GM18498 (cell line): ENCODE results near the gene LNX2.

Experiments used
- ATAC-seq: cut with Tn5 transposase; IDR thresholded peaks from one replicate; pipeline ENCODE4 v1.9.1; 2021; ENCODE audit warnings: mild to moderate bottlenecking, moderate library complexity; ENCODE audit not compliant: unreplicated experiment

Gene LNX2

GRCh38 chr13:27570906-27571305 is 49.4 kb downstream of the LNX2 start:
- no peak for ATAC-seq

DNA sequence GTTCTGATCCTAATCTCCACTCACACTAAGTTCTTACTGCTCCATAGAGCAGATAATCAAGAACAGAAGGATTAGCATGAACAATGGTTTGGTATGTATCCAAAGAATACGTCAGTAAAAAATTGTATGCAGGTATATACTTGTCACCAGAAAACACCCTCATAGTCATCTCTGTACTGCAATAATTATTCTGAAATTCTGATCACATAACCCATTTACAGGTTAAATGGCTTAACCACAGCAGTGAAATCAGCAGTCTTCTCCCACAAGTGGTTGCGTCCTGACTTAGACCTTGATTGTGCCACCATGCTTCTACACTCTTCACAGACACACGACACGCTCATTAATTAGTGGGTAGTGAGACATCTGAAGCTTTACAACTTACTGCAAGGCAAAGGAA is 50.9 kb downstream of the LNX2 start:
- no peak for ATAC-seq

DNA sequence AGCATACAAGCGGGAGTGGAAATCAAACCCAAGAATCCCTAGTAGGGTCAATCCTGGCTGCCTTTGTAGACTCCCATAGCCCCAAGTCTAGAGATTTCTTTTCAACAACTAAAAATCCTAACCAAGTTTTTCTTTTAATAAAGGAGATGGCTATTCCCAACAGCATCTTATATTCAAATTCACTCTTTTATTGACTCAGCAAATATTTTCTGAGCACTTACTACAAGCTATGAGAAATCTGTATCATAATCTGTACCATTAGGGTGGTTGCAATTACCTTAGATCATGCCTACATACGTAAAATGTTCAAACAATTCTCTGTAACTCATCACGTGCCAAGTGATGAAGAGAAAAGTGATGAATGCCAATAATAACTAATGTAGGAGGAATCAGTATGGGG is 54.5 kb downstream of the LNX2 start:
- ATAC-seq, result no peak

GRCh38 chr13:27562457-27562856 is 57.9 kb downstream of the LNX2 start:
- no peak for ATAC-seq

DNA sequence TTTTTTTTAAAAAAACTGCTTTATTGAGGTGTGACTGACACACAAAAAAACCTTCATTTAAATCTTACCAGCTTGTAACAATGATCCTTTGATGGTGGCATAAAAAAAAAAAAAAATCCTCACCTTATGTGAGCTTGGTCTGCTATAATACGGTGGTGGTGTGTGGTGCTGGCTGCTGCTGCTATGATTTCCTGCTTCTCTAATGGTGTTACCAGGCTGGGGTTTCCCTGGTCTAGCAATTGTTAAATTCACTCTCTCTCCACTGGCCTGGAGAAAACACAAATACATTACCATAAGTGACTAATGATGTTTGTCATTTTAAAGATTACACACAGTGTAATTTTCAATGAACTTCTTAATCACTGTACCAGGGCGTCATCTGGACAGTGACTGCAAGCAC is 60.6 kb downstream of the LNX2 start:
- no peak for ATAC-seq

DNA sequence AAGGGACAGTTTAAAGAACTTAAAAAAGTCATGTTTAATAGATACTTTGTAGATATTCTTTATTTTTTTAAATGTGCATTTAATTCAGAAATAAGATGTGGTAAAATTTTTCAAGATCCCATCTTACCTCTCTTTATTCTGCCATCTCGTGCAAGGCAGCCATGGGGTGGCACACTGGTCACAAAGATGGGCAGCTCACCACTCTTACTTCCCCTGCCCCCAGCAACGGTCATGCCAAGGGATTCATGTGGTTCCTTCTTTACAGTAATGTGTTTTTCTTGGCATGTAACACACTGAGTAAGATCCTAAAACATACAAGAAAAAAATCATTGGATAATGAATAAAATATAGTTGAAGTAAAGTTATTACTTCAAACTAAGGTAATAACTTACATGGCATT is 64.2 kb downstream of the LNX2 start:
- ATAC-seq, result no peak

DNA sequence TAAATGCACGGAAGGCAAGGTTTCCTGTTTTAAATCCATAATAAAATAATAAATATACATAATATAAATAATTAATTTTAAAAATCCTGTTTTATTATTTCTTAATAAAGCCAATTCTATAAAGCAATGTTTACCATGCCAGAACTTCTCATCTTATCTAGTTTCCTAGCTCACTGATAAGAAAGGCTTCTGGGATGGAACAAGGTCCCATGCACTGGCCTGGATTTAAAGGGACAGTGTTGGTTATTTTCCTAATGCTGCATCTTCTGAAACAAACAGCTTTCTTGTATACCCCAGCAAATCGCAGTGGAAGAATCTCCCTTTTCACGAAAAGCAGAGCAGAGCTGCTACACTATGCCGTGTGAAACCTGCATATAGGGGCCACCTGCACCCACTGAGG is 68.8 kb downstream of the LNX2 start:
- ATAC-seq, result no peak

DNA sequence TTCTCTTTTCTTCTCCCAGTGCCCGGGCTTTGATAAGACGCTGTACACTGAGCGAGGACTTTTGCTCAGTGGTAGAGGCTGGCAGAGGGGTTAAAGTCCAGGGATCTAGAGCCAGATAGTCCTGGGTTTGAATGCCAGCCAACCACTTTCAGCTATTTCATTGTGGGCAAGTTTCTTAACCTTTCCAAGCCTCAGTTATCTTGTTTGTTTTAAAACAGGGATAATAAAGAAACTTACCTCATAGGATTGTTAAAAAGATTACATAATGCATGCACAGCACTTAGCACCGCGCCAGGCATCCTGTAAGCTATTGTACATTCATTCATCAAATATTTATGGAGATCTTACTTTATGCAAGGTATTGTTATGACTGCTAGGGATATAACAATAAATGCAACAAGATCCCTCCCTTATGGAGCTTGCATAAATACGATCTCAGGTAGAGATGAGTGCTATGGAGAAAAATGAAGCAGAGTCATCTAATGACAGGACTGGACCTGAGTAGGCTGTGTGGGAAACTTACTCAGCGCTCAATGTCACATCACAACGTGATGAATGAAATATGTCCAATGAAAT is 70.8 kb downstream of the LNX2 start:
- no peak for ATAC-seq

DNA sequence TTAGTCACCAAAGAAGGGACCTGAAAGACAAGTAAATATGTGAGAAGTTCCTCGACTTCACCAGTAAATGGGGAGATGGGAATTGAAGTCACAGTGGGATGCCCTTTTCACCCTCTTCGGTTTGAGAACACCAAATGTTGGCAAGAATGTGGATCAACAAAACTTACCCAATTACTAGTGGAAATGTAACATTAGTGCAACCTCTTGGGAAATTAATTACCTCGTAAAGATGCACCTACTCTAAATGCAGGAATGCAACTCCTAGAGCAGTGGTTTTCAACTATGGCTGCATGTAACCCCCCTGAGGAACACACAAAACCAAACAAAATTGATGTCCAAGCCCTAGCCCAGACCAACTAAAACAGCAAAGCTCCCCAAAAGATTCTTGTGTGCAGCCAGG is 78.1 kb downstream of the LNX2 start:
- no peak for ATAC-seq

- no peak for ATAC-seq
These were observed 78.9 kb downstream of the LNX2 start for GRCh38 chr13:27541386-27541785.

- ATAC-seq, result no peak
These were observed 83.8 kb downstream of the LNX2 start for GRCh38 chr13:27536361-27537101.

GRCh38 chr13:27535546-27535945 is 84.8 kb downstream of the LNX2 start:
- ATAC-seq, result no peak

DNA sequence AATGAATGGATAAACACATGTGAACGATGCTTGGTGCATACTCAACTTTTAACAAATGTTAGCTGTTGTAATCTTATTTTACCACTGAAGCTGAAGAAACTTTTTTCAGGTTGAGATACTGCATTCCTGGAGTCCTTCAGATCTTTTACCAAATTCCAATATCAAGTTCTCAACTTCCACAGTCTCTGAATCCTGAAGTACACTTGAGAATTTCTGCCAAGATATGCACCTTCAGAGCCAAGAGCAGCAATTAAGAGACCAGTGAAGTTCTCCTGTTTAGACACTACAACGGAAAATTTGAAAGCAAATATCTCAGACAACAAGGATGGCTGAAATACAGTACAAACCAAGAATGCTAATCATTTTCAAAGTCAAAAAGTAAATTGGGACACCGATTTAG is 85.3 kb downstream of the LNX2 start:
- ATAC-seq, result no peak

GRCh38 chr13:27534108-27534980 is 86.0 kb downstream of the LNX2 start:
- ATAC-seq, result no peak

DNA sequence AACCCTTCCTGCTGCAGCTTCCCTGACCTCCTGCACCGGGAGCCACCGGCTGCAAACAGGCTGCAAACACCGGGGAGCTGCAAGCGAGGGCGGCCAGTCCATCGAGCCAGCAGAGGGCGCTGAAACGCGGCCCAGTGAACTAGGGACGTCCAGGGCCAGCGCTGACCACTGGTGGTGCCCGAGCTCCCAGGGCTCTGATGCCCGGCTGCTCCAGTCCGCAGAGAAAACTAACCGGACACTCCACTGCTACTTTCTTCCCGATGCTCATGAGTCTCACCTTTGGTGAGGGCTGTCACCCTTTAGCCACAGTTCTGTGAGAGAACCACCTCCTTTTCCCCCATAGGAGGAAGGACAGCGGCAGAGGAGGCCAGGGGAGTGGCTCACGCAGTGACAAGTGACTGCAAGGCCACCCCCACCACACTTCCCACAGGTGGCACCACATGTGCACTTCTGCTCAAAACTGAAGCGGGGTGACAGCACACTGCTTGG is 87.1 kb downstream of the LNX2 start:
- ATAC-seq, result no peak

GRCh38 chr13:27528908-27529307 is 91.4 kb downstream of the LNX2 start:
- ATAC-seq, result no peak

- no peak for ATAC-seq
These were observed 93.8 kb downstream of the LNX2 start for GRCh38 chr13:27526516-27526915.

GRCh38 chr13:27524981-27525975 is 95.1 kb downstream of the LNX2 start:
- ATAC-seq, result no peak

GRCh38 chr13:27523346-27524073 is 96.8 kb downstream of the LNX2 start:
- ATAC-seq, result no peak

GRCh38 chr13:27522847-27523246 is 97.5 kb downstream of the LNX2 start:
- ATAC-seq, result no peak
